HG03097 (cell line): ENCODE data around the gene WDR59.
"Not testable (repeated sequence)": the region's sequence is repeated elsewhere in the genome, so short reads cannot be mapped to it uniquely, and the experiment has no call there.

ENCODE experiments used
- ATAC-seq: cut with Tn5 transposase; IDR thresholded peaks from one replicate; pipeline ENCODE4 v1.9.1; 2021; ENCODE audit not compliant: unreplicated experiment, low FRiP score

WDR59 gene

DNA sequence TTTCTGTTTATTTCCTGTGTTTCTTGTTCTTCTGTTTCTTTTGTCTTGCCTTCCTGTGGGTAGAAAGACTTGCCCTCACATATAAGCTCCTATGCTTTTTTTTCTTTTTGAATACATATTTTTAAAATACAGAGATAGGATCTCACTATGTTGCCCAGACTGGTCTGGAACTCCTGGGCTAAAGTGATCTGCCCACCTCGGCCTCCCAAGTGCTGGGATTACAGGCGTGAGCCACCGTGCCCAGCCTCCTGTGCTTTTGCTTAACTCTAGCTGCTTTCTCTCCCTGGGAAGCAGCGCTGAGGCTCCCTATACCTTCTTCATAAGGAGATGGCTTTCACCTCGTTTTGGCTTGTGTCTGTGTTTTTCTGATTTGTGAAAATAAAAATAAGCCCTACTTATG is 116.9 kb downstream of the WDR59 start:
- ATAC-seq: no peak

DNA sequence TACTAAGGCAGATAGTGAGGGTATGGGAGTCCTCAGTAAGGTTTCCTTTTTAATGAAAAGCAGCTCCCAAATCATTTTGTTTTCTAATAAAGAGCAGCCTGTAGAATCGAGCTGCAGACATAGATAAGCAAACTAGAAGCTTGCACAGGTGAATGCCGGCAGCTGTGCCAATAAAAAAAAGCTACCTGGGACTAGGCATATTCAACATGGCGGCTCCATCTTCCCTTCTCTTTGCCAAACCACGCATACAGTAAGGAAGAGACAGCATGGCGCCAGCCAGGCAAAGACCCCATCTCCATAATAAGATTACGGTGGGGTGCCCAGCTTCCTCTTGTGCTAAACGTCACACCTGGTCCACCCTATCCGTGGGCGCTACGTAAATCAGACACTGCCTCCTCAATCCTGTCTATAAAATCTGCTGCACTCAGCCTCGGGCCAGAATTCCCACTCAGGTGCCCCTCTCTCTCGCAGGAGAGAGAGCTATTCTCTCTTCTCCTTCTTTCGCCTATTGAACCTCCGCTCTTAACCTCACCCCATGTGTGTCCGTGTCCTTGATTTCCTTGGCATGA is 117.6 kb downstream of the WDR59 start:
- ATAC-seq: no peak

DNA sequence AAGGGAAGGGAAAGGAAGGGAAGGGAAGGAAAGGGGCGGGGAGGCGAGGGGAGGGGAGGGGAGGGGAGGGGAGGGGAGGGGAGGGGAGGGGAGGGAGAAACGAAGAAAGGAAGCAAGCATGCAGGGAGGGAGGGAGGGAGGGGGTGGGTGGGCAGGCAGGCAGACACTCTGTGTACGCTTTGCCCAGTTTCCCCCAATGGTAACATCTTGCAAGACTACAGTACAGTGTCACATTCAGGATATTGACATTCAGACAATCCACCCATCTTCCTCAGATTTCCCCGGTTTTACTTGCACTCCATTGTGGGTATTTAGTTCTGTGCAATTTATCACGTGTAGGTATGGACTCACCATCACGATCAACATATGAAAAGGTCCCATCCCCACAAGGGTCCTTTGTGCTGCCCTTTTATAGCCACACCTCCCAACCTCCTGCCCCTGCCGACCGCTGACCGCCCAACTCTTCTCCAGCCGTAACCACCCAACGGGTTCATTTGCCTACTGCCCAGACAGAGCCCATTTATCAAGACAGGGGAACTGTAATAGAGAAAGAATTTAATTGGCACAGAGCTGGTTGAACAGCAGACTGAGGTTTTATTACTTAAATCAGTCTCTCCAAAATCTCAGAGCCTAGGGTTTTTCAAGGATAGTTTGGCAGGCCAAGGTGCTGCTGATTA is 118.9 kb downstream of the WDR59 start:
- ATAC-seq: no peak

DNA sequence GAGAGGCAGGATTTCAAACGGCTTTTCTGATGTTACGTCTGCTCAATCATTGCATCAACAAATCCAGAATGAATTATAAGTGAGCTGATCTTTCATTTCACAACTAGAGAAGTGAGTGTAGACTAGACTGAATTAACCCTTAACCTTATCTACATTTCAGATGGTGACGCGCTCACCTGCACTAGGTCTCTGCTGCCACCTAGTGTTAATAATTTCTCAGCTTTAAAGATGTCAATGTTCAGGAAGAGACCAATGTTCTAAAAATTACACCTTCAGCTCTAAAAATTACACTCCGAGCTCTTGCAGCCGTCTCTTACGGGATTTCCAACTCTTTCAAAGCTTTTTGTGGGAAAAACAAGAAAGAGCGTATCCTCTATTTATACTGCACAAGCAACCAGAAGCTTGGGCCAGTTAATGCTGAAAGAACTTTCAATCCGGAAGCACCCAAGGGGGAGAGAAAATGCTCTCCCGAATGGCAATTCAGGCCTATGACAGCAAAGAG is 122.1 kb downstream of the WDR59 start:
- ATAC-seq: no peak

DNA sequence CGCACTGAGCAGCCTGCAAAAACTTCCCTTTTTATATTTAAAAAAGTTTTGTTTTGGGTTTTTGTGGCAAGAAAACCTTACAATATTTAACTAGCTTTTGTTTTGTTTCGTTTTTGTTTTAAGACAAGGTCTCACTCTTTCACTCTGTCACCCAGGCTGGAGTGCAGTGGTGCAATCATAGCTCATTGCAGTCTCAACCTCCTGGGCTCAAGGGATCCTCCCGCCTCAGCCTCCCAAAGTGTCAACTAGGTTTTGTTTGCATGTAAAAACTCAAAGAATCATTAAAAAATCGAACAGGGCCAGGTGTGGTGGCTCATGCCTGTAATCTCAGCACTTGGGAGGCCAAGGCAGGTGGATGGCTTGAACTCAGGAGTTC is 132.4 kb downstream of the WDR59 start:
- no peak for ATAC-seq

DNA sequence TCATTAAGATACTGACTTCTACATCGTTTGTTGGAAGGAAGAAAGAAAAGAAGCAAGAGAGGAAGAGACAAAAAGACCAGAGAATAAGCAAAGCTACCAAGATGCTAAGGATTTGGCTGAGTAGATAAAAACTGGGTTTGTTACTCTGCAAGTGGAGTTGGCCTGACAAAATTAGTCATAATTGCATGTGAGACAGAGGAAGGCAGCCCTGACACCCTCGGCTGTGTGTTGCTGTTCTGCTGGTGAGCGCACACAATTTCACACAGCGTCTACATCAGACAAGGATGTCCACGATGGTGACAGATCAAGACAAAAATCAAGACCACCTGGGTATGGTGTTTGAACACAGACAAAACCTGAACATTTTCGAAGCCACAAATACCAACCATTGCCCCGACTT is 134.9 kb downstream of the WDR59 start:
- ATAC-seq: no peak

DNA sequence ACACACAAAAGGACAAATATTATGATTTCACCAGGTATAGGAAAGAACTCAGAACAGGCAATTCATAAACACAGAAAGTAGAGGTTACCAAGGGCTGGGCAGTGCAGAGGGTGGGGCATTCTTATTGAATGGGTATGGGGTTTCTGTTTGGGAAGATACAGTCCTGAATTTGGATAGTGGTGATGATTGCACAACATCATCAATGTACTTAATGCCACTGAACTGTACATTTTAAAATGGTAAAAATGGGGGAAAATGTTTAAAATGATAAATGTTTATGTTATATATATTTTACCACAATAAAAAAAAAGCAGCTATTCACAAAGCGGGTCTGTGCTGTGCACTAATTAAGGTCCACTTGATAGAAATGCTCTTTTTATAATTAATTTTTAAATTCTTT is 137.7 kb downstream of the WDR59 start:
- no peak for ATAC-seq

DNA sequence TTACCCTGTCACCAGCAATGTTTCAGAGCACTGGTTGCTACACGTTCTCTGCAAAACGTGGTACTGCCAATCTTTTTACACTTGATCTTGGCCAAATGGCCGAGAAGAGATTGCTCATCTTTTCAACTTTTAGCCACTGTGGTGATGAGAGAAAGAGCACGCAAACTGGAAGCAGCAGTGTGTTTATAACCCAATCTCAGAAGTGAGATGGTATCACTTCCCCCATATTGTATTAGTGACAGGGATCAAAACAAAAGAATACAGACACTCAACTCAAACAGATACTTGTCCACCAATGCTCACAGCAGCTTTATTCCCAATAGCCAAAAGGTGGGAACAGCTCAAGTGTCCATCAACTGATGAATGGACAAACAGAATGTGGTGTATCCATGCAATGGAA is 138.2 kb downstream of the WDR59 start:
- ATAC-seq: no peak

DNA sequence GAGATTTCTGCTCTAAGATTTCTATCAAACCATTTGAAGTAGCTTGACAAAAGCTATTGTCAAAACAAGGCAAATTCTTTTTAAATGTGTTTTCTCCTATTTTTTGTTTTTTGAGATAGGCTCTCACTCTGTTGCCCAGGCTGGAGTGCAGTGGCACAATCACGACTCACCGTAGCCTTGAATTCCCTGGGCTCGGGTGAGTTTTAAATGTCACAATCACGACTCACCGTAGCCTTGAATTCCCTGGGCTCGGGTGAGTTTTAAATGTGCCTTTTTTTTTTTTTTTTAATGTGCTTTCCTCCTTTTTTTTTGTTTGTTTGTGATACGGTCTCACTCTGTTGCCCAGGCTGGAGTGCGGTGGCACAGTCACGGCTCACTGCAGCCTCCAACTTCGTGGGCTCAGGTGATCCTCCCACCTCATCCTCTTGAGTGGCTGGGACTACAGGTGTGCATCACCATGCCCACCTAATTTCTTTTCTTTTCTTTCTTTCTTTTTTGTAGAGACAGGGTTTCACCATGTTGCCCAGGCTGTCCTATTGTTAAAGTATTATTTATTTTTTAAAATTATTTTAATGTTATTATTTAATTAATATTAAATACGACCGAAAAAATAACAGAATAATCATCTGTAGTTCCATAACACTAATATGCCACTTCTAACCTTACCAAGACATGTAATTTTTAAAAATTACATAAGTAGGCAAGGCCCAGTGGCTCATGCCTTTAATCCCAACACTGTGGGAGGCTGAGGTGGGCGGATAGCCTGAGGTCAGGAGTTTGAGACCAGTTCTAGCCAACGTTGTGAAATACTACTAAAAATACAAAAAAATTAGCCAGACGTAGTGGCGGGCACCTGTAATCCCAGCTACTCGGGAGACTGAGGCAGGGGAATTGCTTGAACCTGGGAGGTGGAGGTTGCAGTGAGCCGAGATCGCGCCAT is 140.6 kb downstream of the WDR59 start:
- no peak for ATAC-seq

DNA sequence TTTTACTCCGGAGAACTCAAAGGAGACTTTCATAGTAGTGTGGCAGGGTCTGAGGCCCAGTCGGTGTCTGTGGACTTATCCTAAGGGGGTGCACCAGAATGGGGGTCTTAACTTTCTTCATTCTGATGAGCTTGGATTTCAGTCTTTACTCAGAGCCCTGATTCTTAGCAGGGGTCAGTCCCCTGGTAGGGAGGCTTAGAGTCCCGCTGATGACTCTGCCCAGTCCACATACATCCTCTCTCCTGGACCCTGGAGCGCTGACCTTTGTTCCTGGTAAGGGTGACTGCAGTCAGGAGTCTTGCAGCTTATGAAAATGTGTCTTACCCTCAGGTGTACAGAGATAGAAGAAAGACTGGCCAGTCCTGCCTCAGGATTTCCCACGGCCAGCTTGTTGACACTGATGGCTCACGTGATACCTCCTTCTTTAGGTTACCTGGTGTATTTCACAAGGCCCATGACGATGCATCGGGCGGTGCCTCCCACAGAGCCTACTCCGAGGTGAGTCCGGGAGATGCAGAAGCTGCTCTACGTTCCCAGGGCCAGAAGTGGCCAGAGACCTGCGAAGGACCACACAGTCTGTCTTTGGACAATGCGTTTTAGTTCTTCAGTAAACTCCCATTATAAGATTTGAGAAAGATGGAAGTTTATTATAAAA is 141.4 kb downstream of the WDR59 start:
- not testable (repeated sequence) for ATAC-seq

DNA sequence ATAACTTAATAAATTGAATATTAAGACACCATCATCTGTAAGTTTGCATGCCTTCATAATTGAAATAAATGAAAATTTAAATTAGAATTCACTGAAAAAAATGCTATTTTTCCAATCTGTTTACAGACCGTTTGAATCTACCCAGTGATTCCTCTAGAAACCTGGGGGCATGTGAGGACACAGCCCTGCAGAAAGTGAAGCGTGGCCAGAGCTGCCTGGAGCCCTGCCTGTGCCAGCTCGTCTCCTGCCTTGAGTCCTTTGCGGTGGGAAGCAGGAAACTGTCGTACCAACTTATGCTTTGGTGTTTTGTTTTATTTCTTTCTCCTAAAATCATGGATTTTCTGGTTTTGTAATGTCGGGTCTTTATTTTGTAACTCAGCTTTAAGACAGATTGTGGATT is 142.5 kb downstream of the WDR59 start:
- ATAC-seq: no peak

DNA sequence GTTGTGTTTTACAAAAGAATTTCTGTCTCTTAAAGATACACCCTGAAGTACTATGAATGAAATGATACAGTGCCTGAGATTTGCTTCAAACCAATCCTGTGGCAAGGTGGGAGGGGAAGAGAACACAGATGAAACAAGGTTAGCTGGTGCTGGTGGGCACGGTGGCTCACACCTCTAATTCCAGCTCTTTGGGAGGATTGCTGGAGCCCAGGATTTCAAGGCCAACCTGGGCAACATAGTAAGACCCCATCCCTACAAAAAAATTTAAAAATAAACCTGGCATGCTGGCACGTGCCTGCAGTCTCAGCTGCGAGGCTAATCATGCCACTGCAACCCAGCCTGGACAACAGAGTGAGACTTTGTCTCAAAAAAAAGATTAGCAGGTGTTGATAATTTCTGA is 143.0 kb downstream of the WDR59 start:
- ATAC-seq: no peak

DNA sequence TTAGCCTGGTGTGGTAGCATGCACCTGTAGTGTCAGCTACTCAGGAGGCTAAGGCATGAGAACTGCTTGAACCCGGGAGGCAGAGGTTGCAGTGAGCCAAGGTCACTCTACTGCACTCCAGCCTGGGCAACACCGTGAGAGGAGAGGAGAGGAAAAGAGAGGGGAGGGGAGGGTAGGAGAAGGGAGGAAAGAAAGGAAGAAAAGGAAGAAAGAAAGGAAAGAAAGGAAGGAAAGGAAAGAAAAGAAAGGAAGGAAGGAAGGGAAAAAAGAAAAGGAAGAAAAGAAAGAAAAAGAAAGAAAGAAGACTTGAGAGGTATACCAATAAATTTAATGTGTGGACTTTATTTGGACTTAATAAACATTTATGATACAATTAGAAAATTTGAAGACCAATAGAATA is 143.5 kb downstream of the WDR59 start:
- ATAC-seq: no peak

DNA sequence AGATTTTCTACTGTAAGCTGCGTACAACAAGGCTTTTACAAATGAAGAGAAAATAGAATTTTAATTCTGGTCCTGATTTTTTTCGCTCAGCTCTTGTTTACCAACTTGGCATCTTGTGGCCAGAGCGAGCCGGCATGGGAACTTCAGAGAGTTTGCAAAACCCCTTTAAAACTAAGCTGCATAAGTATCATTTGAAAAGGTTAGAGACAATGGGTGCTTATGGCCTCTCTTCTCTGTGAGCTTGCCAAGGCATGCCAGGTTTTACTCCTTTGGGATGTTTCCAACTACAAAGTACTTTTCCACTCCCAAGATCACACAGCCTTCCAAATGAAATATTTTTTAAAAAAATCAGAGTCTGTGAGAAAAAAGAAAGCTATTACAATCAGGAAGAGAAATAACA is 147.9 kb downstream of the WDR59 start:
- ATAC-seq: no peak

DNA sequence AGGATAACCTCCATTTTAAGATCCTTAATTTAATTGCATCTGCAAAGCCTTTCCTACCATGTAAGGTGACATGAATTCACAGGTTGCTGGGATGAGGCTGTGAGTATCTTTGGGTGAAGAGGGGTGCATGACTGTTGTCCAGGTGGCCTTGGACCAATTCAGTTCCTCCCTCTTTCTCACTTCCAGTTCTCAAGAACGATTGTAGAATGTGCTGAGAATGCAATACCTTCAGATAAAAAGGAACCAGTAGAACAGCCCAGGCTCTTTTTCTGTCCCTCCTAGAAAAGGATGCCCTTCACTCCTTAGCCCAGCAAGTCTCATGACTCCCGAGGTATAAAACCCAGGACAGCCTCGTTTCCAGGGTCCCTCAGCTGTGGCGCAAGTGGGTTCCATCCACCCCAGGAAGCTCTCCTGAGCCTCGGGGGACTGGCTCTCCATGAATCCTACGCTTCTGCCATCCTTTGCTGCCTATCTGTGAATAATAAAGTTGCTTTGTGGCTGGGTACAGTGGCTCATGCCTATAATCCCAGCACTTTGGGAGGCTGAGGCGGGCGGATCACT is 148.7 kb downstream of the WDR59 start:
- no peak for ATAC-seq

DNA sequence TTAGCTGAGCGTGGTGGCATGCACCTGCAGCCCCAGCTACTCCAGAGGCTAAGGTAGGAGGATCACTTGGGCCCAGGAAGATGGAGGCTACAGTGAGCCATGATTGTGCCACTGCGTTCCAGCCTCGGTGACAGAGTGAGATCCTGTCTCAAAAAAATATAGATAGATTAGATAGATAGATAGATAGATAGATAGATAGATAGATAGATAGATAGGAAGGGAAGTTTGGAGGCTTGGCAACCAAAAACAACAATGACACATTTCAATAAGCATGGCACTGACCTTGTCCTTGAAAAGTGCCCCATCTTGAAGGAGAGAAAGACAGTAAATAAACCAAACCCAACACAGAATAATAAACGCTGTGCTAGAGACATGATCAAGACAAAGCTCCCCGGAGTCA is 152.7 kb downstream of the WDR59 start:
- ATAC-seq: no peak

DNA sequence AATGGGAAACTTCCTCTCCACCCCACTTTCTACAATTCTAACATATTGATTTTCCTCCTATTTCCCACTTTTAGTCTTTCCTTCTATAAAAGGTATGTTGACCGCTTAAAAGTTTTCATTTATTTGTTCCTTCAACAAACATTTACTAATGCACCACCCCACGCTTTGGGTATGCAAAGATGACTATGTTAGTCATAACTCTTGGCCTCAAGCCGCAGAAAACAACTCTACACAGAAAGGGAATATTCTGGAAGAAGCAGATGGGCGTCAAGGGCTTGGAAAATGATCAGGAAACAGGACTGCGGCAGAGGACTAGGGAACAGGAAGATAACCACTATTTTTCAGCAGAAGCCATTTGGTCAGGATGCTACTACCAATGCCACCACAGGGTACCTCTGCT is 153.5 kb downstream of the WDR59 start:
- no peak for ATAC-seq

DNA sequence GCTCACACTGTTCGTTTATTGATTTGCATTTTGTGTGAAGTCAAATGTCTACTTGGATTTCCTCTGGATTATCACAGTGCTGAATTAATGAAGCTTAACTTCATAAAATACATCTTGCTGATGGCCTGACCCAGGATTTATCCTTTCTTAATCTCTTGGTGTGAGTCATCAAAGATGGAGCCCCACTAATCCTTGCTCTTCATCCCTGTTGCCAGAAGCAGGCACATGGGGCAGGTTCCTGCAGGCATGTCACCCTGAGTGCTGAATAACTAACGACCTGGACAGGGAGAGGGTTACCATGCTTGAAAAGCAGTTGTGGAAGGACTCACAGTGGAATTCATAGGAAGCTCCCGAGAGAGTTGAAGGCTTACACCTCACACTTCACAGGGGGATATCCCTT is 154.3 kb downstream of the WDR59 start:
- ATAC-seq: no peak

DNA sequence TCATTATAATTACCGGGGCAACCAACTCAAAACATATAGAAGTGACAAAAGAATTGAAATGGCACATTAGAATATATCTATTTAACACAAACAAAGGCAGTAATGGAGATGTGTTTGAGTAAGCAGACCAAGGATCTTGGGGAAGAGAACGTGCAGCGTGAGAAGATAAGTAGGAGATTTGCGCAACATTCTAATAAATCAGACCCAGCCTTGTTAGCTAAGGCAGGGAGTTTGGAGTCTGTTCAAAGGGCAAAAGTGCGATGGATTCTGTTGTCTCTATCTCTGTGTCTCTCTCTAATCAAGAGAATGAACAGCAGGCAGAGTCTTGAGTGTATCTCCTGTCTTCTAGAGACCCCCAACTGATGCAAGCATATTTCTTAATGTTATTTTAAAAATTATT is 155.3 kb downstream of the WDR59 start:
- ATAC-seq: no peak

DNA sequence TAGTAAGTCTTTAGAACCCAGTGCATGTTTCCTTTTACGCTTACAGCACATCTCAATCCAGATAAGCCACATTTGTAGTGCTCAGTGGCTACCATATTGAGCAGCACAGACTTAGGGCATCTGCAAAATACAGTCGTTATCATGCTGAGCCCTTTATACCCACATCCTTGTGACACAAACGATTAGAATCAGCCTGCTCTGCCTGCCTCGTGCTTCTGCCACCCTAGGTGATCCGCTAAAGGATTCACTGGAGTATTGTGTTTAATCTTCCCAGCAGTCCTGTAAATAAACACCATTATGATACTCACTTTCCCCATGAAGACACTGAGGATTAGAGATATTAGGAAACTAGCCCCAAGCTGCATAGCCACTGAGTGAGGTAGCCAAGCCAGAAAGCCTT is 159.0 kb downstream of the WDR59 start:
- ATAC-seq: no peak

DNA sequence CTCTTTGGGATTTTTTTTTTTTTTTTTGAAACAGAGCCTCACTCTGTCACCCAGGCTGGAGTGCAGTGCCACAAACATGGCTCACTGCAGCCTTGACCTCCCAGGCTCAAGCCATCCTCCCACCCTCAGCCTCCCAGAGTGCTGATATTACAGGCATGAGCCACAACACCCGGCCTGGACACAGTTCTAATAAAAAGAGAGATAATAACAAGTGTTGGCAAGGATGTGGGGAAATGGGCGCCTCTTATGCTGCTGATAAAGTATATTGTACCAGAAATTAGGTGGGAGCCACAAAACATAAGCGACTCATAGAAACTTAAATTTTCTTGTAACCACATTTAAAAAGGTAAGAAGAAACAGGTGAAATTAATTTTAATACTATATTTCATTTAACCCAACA is 159.9 kb downstream of the WDR59 start:
- no peak for ATAC-seq
